RWPE1 (cell line): ENCODE measurements around the gene PBX4.
A peak's percentile ranks its signal among the peaks of the same experiment; 100 is the strongest.

ENCODE experiments used
- CTCF ChIA-PET: fragments of 350-600 bp; sonication (Branson Sonifier 250); formaldehyde crosslinking; extraction: SDS; loops from one replicate; lab custom pipeline; 2021; lab: Yijun Ruan, JAX
- POLR2A ChIA-PET: fragments of 400-600 bp; formaldehyde crosslinking; extraction: SDS; loops from one replicate; lab custom pipeline; 2020; ENCODE audit warnings: antibody characterized with exemption; ENCODE audit not compliant: low non-redundant PET; lab: Yijun Ruan, JAX
- DNase-seq: peaks from one replicate; pipeline ENCODE4 v3.0.0; 2012; ENCODE audit warnings: low spot score
- H3K27ac ChIP-seq: fragments of 450-650 bp; 2 replicates; pipeline ENCODE4 v1.5.1; 2017
- TF ChIP-seq, protein P1 (sequence below): fragments of 450-650 bp; conservative IDR thresholded peaks from 2 replicates; pipeline ENCODE4 v1.5.1; 2017; ENCODE audit warnings: low read depth, mild to moderate bottlenecking

The PBX4 gene

GRCh38 chr19:19649580-19649995 is 31.1 kb upstream of the PBX4 start:
- peak overlapping the region; percentile 12; the same call in 1 of the 2 replicates for H3K27ac ChIP-seq
- CTCF ChIA-PET: interaction anchor here (2.2 kb wide), 1 partner anchor 117 kb away, joined by 10 read pairs; no protein-coding TSS in a partner anchor
- DNase-seq: no peak
- POLR2A ChIA-PET: no interaction called here
- TF ChIP-seq, protein P1, sequence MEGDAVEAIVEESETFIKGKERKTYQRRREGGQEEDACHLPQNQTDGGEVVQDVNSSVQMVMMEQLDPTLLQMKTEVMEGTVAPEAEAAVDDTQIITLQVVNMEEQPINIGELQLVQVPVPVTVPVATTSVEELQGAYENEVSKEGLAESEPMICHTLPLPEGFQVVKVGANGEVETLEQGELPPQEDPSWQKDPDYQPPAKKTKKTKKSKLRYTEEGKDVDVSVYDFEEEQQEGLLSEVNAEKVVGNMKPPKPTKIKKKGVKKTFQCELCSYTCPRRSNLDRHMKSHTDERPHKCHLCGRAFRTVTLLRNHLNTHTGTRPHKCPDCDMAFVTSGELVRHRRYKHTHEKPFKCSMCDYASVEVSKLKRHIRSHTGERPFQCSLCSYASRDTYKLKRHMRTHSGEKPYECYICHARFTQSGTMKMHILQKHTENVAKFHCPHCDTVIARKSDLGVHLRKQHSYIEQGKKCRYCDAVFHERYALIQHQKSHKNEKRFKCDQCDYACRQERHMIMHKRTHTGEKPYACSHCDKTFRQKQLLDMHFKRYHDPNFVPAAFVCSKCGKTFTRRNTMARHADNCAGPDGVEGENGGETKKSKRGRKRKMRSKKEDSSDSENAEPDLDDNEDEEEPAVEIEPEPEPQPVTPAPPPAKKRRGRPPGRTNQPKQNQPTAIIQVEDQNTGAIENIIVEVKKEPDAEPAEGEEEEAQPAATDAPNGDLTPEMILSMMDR: no peak

- TF ChIP-seq, protein P1: no peak
- peak overlapping the region; percentile 12; the same call in 1 of the 2 replicates for H3K27ac ChIP-seq
- ChIA-PET POLR2A (no interaction called here), CTCF (no interaction called here)
- no peak for DNase-seq
Observed at GRCh38 chr19:19649155-19649554, 30.7 kb upstream of the PBX4 start.

- CTCF ChIA-PET: interaction anchor here (0.6 kb wide), 1 partner anchor 10 kb away, joined by 4 read pairs; no protein-coding TSS in a partner anchor
- POLR2A ChIA-PET: no interaction called here
- DNase-seq: no peak
Observed at GRCh38 chr19:19647037-19647835, 28.7 kb upstream of the PBX4 start.

GRCh38 chr19:19645233-19645870 is 26.9 kb upstream of the PBX4 start:
- DNase-seq: no peak
- H3K27ac ChIP-seq: peak overlapping the region; percentile 79
- ChIA-PET POLR2A (no interaction called here), CTCF (interaction anchor here (1.2 to 2.3 kb wide), 2 partner anchors 113 kb away, joined by 4 to 33 read pairs; no protein-coding TSS in a partner anchor)
- TF ChIP-seq, protein P1: no peak

More at GRCh38 chr19:19647037-19647835, 28.7 kb upstream of the PBX4 start:
- TF ChIP-seq, protein P1: no peak
- H3K27ac ChIP-seq: peak overlapping the region; percentile 79; the same call in 1 of the 2 replicates

DNA sequence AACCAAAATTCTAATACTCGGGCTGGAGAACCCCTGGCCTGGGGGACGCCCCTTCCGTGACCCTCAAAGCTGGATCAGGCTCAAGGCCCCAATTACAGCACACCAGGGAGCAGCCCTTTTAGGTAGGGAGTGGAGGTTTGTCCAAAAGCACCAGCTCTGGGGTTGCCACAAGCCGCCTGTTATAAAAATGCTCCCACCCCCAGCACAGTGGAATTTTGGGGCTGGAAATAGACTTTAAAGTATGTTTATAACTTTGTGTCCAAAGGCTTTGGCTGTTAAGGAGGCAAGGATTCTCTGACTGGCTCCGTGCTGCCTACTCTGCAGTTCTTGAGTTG is 25.5 kb upstream of the PBX4 start:
- ChIA-PET CTCF (interaction anchor here (0.6 to 2.3 kb wide), 17 partner anchors 8 to 157 kb away, joined by 3 to 33 read pairs (median 4); no protein-coding TSS in a partner anchor), POLR2A (no interaction called here)
- peak overlapping the region; percentile 79 for H3K27ac ChIP-seq
- TF ChIP-seq, protein P1: peak; percentile 64
- no peak for DNase-seq

GRCh38 chr19:19643158-19644053 is 24.9 kb upstream of the PBX4 start, which contains the start of gene GMIP:
TSS of gene GMIP (minus strand) at chr19:19643657. CDS start at chr19:19643529, 128 bp downstream.
- peak within 1 kb of the TSS; percentile 79 for H3K27ac ChIP-seq
- peak; percentile 86 for DNase-seq
- ChIA-PET CTCF (interaction anchor here (0.6 to 2.3 kb wide), 19 partner anchors 9 to 1513 kb away, joined by 3 to 33 read pairs (median 4); no protein-coding TSS in a partner anchor), POLR2A (no interaction called here)
- TF ChIP-seq, protein P1: peak; percentile 95
